ENCODE results near the gene RNH1.

DNA sequence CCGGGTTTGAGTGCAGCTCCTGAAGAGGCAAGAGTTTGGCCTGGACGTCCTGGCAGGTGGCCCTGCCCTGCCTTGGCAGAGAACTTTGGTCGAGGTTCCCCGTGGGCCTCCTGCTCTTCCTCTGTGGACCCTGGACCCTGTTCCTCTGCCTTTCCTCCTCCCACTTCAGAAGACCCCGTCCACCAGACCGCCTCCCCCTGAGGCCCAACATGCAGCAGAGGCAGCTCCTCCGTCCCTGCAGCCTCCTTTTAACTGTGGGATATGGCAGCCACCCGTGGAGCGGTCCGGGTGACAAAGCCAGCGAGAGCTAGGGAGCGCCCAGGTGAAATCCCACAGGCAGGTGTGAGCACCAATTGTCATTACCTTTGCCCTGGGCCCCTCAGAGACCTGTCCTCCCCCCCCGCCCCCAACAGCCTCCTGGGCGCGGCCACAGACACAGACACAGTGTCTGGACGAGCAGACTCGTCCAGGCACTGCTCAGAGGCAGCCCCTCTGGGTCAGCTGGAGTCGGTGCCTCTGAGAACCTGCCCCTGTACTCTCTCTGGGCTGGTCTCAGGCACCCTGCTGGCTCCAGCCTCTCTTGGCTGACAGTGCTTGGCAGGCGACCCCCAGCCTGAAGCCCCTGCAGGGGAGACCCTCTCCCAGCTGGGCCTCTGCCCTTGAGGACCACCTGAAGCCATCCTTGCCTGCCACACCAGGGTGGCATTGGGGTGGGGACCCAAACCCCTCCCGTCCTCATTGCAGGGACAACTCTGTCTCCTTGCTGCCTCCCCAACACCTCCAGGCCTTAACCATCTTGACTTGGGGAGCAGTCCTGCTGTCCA, 61.1 kb downstream of the RNH1 start:
- no peak for TF ChIP-seq CTCF (IDR thresholded peaks at IDR 0.05)
- TF ChIP-seq, protein P1, sequence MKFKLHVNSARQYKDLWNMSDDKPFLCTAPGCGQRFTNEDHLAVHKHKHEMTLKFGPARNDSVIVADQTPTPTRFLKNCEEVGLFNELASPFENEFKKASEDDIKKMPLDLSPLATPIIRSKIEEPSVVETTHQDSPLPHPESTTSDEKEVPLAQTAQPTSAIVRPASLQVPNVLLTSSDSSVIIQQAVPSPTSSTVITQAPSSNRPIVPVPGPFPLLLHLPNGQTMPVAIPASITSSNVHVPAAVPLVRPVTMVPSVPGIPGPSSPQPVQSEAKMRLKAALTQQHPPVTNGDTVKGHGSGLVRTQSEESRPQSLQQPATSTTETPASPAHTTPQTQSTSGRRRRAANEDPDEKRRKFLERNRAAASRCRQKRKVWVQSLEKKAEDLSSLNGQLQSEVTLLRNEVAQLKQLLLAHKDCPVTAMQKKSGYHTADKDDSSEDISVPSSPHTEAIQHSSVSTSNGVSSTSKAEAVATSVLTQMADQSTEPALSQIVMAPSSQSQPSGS (CRISPR knock-in tag; IDR thresholded peaks at IDR 0.05; ENCODE audit: borderline replicate concordance, low read depth) = no peak
- no peak for TF ChIP-seq NR3C1 (CRISPR knock-in tag; conservative IDR thresholded peaks at IDR 0.05; ENCODE audit: low read depth)
- TF ChIP-seq ZNF121 (CRISPR knock-in tag; IDR thresholded peaks at IDR 0.05) = no peak
- TF ChIP-seq, protein P2, sequence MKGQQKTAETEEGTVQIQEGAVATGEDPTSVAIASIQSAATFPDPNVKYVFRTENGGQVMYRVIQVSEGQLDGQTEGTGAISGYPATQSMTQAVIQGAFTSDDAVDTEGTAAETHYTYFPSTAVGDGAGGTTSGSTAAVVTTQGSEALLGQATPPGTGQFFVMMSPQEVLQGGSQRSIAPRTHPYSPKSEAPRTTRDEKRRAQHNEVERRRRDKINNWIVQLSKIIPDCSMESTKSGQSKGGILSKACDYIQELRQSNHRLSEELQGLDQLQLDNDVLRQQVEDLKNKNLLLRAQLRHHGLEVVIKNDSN (CRISPR knock-in tag; IDR thresholded peaks at IDR 0.05) = no peak
- TF ChIP-seq TCF7 (CRISPR knock-in tag; IDR thresholded peaks at IDR 0.05; ENCODE audit: low read depth) = no peak
- no peak for TF ChIP-seq GABPB1 (CRISPR knock-in tag; IDR thresholded peaks at IDR 0.05)
- TF ChIP-seq, protein P3, sequence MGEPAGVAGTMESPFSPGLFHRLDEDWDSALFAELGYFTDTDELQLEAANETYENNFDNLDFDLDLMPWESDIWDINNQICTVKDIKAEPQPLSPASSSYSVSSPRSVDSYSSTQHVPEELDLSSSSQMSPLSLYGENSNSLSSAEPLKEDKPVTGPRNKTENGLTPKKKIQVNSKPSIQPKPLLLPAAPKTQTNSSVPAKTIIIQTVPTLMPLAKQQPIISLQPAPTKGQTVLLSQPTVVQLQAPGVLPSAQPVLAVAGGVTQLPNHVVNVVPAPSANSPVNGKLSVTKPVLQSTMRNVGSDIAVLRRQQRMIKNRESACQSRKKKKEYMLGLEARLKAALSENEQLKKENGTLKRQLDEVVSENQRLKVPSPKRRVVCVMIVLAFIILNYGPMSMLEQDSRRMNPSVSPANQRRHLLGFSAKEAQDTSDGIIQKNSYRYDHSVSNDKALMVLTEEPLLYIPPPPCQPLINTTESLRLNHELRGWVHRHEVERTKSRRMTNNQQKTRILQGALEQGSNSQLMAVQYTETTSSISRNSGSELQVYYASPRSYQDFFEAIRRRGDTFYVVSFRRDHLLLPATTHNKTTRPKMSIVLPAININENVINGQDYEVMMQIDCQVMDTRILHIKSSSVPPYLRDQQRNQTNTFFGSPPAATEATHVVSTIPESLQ (CRISPR knock-in tag; IDR thresholded peaks at IDR 0.05) = no peak
- no peak for TF ChIP-seq JUN (CRISPR knock-in tag; IDR thresholded peaks at IDR 0.05)
- TF ChIP-seq SOX15 (CRISPR knock-in tag; IDR thresholded peaks at IDR 0.05) = no peak
- no peak for TF ChIP-seq NFYB (CRISPR knock-in tag; conservative IDR thresholded peaks at IDR 0.05; ENCODE audit: low read depth)
- TF ChIP-seq EMX1 (CRISPR knock-in tag; IDR thresholded peaks at IDR 0.05) = no peak
